Ovary (tissue), 3 donors: ENCODE data around the gene PTPN13.

Source experiments
- EP300 ChIP-seq: sonication (generic); formaldehyde crosslinking; IDR thresholded peaks from one replicate; pipeline ENCODE4 v1.6.1; 2017; ENCODE audit warnings: antibody characterized with exemption
- POLR2A ChIP-seq: fragments of 450-650 bp; IDR thresholded peaks from one replicate; pipeline ENCODE4 v1.6.1; 2017; ENCODE audit warnings: antibody characterized with exemption, mild to moderate bottlenecking, moderate library complexity
- TF ChIP-seq, protein P1 (sequence below), 3 donors: fragments of 450-650 bp in 2 of 3; fragments of 200-600 bp in 1 of 3; IDR thresholded peaks; one replicate each; pipeline versions ENCODE4 v1.5.1 to v1.8.0; 2016 to 2022; ENCODE audit warnings: antibody characterized with exemption in 3 of 3, mild to moderate bottlenecking in 1 of 3
- donor health status: DM: no; HTN: no; CAD: no.

- TF ChIP-seq, protein P1, sequence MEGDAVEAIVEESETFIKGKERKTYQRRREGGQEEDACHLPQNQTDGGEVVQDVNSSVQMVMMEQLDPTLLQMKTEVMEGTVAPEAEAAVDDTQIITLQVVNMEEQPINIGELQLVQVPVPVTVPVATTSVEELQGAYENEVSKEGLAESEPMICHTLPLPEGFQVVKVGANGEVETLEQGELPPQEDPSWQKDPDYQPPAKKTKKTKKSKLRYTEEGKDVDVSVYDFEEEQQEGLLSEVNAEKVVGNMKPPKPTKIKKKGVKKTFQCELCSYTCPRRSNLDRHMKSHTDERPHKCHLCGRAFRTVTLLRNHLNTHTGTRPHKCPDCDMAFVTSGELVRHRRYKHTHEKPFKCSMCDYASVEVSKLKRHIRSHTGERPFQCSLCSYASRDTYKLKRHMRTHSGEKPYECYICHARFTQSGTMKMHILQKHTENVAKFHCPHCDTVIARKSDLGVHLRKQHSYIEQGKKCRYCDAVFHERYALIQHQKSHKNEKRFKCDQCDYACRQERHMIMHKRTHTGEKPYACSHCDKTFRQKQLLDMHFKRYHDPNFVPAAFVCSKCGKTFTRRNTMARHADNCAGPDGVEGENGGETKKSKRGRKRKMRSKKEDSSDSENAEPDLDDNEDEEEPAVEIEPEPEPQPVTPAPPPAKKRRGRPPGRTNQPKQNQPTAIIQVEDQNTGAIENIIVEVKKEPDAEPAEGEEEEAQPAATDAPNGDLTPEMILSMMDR (IDR thresholded peaks at IDR 0.05) = no peak
- TF ChIP-seq POLR2A (no peak), EP300 (no peak)
Observed at GRCh38 chr4:86847571-86847970, 253.5 kb downstream of the PTPN13 start.
